ENCODE measurements around the gene CX3CL1. TPM values are rescaled to one million over a fixed set of nuclear protein-coding genes. Genes with fewer than 3 reads are reported as not detected.
"Not testable (repeated sequence)": the region's sequence is repeated elsewhere in the genome, so short reads cannot be mapped to it uniquely, and the experiment has no call there.

The CX3CL1 gene
- total RNA-seq, 4 donors from 2014 or later, result 8.7 to 18.4 (median 15.4) TPM

- H3K27me3 ChIP-seq, result no peaks in the 10 kb centered on the region
- no peak overlapping the region for H3K27ac ChIP-seq
- WGBS, 2 donors, result 87 to 93% methylated on average over 1 of the region's 1 CpG
- H3K9me3 ChIP-seq, result peaks cover 0 to 2% (median 0%) of the 10 kb centered on the region in 4 donors
- DNase-seq (ENCODE audit: low spot score in 2 of 2), result no peak
- peaks cover 0 to 10% (median 0%) of the 10 kb centered on the region in 4 donors for H3K4me1 ChIP-seq
- H3K36me3 ChIP-seq, result no peaks in the 10 kb centered on the region
- H3K4me3 ChIP-seq, result no peak overlapping the region
- TF ChIP-seq POLR2A (IDR thresholded peaks at IDR 0.05), result no peak
- no peak for TF ChIP-seq CTCF (IDR thresholded peaks at IDR 0.05)
- TF ChIP-seq EP300 (IDR thresholded peaks at IDR 0.05), result no peak
These were observed 20.4 kb downstream of the CX3CL1 start for GRCh38 chr16:57392694-57393093.

GRCh38 chr16:57394444-57394843 lies 22.2 kb downstream of the CX3CL1 start:
- Histone ChIP-seq H3K36me3 (no peaks in the 10 kb centered on the region), H3K27ac (no peak overlapping the region), H3K9me3 (peaks cover 0 to 2% (median 0%) of the 10 kb centered on the region in 4 donors), H3K4me3 (no peak overlapping the region), H3K4me1 (peaks cover 0 to 10% (median 0%) of the 10 kb centered on the region in 4 donors), H3K27me3 (no peaks in the 10 kb centered on the region)
- 61 to 72% methylated on average over 6 to 7 of the region's 7 CpGs for WGBS, 2 donors
- TF ChIP-seq EP300 (IDR thresholded peaks at IDR 0.05), result no peak
- TF ChIP-seq CTCF (IDR thresholded peaks at IDR 0.05), result no peak
- TF ChIP-seq POLR2A (IDR thresholded peaks at IDR 0.05), result no peak
- no peak for DNase-seq (ENCODE audit: low spot score in 2 of 2)

- no peak overlapping the region for H3K4me3 ChIP-seq
- no peak for DNase-seq (ENCODE audit: low spot score in 2 of 2)
- peaks cover 0 to 10% (median 0%) of the 10 kb centered on the region in 4 donors for H3K4me1 ChIP-seq
- peaks cover 0 to 2% (median 0%) of the 10 kb centered on the region in 4 donors for H3K9me3 ChIP-seq
- no peak for TF ChIP-seq CTCF (IDR thresholded peaks at IDR 0.05)
- TF ChIP-seq POLR2A (IDR thresholded peaks at IDR 0.05), result no peak
- no peak for TF ChIP-seq EP300 (IDR thresholded peaks at IDR 0.05)
- H3K36me3 ChIP-seq, result no peaks in the 10 kb centered on the region
- WGBS, 2 donors, result 91 to 95% methylated on average over 5 of the region's 5 CpGs
- no peak overlapping the region for H3K27ac ChIP-seq
- no peaks in the 10 kb centered on the region for H3K27me3 ChIP-seq
These were observed 22.7 kb downstream of the CX3CL1 start for GRCh38 chr16:57395026-57395425.

- 78 to 84% methylated on average over 4 of the region's 4 CpGs for WGBS, 2 donors
These were observed 24.5 kb downstream of the CX3CL1 start for GRCh38 chr16:57396786-57397185.

GRCh38 chr16:57397493-57397892 lies 25.2 kb downstream of the CX3CL1 start:
- H3K4me3 ChIP-seq; H3K27ac ChIP-seq; H3K9me3 ChIP-seq; H3K27me3 ChIP-seq; H3K36me3 ChIP-seq; H3K4me1 ChIP-seq; DNase-seq (ENCODE audit: low spot score in 2 of 2): not testable (repeated sequence)
- 82 to 88% methylated on average over 4 of the region's 4 CpGs for WGBS, 2 donors

More at GRCh38 chr16:57396786-57397185, 24.5 kb downstream of the CX3CL1 start:
- TF ChIP-seq EP300 (IDR thresholded peaks at IDR 0.05) (no peak), POLR2A (IDR thresholded peaks at IDR 0.05) (no peak), CTCF (IDR thresholded peaks at IDR 0.05) (no peak)
- Histone ChIP-seq H3K4me3 (no peak overlapping the region), H3K9me3 (no peaks in the 10 kb centered on the region), H3K27ac (no peak overlapping the region), H3K27me3 (no peaks in the 10 kb centered on the region), H3K36me3 (no peaks in the 10 kb centered on the region), H3K4me1 (no peaks in the 10 kb centered on the region)
- DNase-seq (ENCODE audit: low spot score in 2 of 2), result no peak

Measured in tibial nerve (tissue), 4 donors.